GM12878 (cell line): ENCODE results near the gene CCDC85B.

Experiments used
- CTCF ChIP-seq, 3 experiments: IDR thresholded peaks in 2 of 3; conservative IDR thresholded peaks in 1 of 3; 2 replicates each; pipeline ENCODE4 v1.5.1; 2011; ENCODE audit warnings: low read depth in 3 of 3, low read length in 3 of 3, mild to moderate bottlenecking in 3 of 3, control low read depth in 2 of 3, moderate library complexity in 2 of 3, inconsistent platforms in 1 of 3, mixed read lengths in 1 of 3; ENCODE audit not compliant: control insufficient read depth in 2 of 3, insufficient read depth in 1 of 3; ENCODE audit errors: extremely low read depth in 1 of 3
- PKNOX1 ChIP-seq: fragments of 450-650 bp; IDR thresholded peaks from 2 replicates; pipeline ENCODE4 v1.6.1; 2016; ENCODE audit warnings: mild to moderate bottlenecking
- POLR2A ChIP-seq: IDR thresholded peaks from 2 replicates; pipeline ENCODE4 v1.6.1; 2011; ENCODE audit warnings: low read depth, mild to moderate bottlenecking, low read length
- RAD21 ChIP-seq: IDR thresholded peaks from 2 replicates; pipeline ENCODE4 v1.6.1; 2011; ENCODE audit warnings: mild to moderate bottlenecking, low read depth, low read length, moderate library complexity; ENCODE audit not compliant: insufficient read depth
- REST ChIP-seq: IDR thresholded peaks from 2 replicates; pipeline ENCODE4 v1.6.1; 2012; ENCODE audit warnings: mild to moderate bottlenecking, low read depth, low read length
- SIX5 ChIP-seq: IDR thresholded peaks from 2 replicates; pipeline ENCODE4 v1.6.1; 2011; ENCODE audit warnings: mild to moderate bottlenecking, low read depth, low read length, moderate library complexity; ENCODE audit not compliant: severe bottlenecking

- TF ChIP-seq SIX5 (no peak), REST (peak; percentile 12; the same call in 1 of the 2 replicates), POLR2A (no peak), RAD21 (no peak), PKNOX1 (no peak), CTCF (IDR thresholded peaks at IDR 0.05 in 2 of 3, conservative IDR thresholded peaks at IDR 0.05 in 1 of 3; ENCODE audit: control insufficient read depth in 2 of 3, extremely low read depth in 1 of 3, insufficient read depth in 1 of 3, low read depth in 3 of 3, low read length in 3 of 3) (peak in 2 of 3 experiments; percentile 26 to 37; a peak in 3 of 6 replicates)
Observed at GRCh38 chr11:65911682-65912568, 21.5 kb downstream of the CCDC85B start.
